Measurements from ENCODE around the gene RFTN1.
"Not testable (repeated sequence)": the region's sequence is repeated elsewhere in the genome, so short reads cannot be mapped to it uniquely, and the experiment has no call there.

Gene RFTN1

GRCh38 chr3:16330351-16330750, 183.1 kb downstream of the RFTN1 start:
- no peak for DNase-seq (ENCODE audit: low read depth in 2 of 2)

GRCh38 chr3:16329826-16330129, 183.7 kb downstream of the RFTN1 start:
- no peak for DNase-seq (ENCODE audit: low read depth in 2 of 2)

GRCh38 chr3:16329036-16329825, 184.3 kb downstream of the RFTN1 start:
- DNase-seq (ENCODE audit: low read depth in 2 of 2): no peak

- no peak for DNase-seq (ENCODE audit: low read depth in 2 of 2)
Measured at GRCh38 chr3:16328124-16328523, 185.4 kb downstream of the RFTN1 start.

GRCh38 chr3:16326724-16327349, 186.7 kb downstream of the RFTN1 start:
- no peak for DNase-seq (ENCODE audit: low read depth in 2 of 2)

GRCh38 chr3:16325850-16326249, 187.6 kb downstream of the RFTN1 start:
- no peak for DNase-seq (ENCODE audit: low read depth in 2 of 2)

- no peak for DNase-seq (ENCODE audit: low read depth in 2 of 2)
Measured at GRCh38 chr3:16323737-16324136, 189.8 kb downstream of the RFTN1 start.

- no peak for DNase-seq (ENCODE audit: low read depth in 2 of 2)
Measured at GRCh38 chr3:16322189-16322588, 191.3 kb downstream of the RFTN1 start.

GRCh38 chr3:16320711-16321110, 192.8 kb downstream of the RFTN1 start:
- DNase-seq (ENCODE audit: low read depth in 2 of 2): no peak

GRCh38 chr3:16319723-16320122, 193.8 kb downstream of the RFTN1 start:
- no peak for DNase-seq (ENCODE audit: low read depth in 2 of 2)

- peak; percentile 65 to 70 for DNase-seq (ENCODE audit: low read depth in 2 of 2)
Measured at GRCh38 chr3:16319307-16319706, 194.2 kb downstream of the RFTN1 start.

GRCh38 chr3:16318176-16318575, 195.3 kb downstream of the RFTN1 start:
- no peak for DNase-seq (ENCODE audit: low read depth in 2 of 2)

GRCh38 chr3:16317561-16317945, 195.9 kb downstream of the RFTN1 start:
- DNase-seq (ENCODE audit: low read depth in 2 of 2): no peak

- DNase-seq (ENCODE audit: low read depth in 2 of 2): no peak
Measured at GRCh38 chr3:16316847-16317560, 196.5 kb downstream of the RFTN1 start.

GRCh38 chr3:16316396-16316795, 197.1 kb downstream of the RFTN1 start:
- DNase-seq (ENCODE audit: low read depth in 2 of 2): no peak

GRCh38 chr3:16315623-16316022, 197.9 kb downstream of the RFTN1 start:
- no peak for DNase-seq (ENCODE audit: low read depth in 2 of 2)

GRCh38 chr3:16313886-16314645, 199.4 kb downstream of the RFTN1 start:
- no peak for DNase-seq (ENCODE audit: low read depth in 2 of 2)

GRCh38 chr3:16311960-16312451, 201.5 kb downstream of the RFTN1 start:
- no peak for DNase-seq (ENCODE audit: low read depth in 2 of 2)

GRCh38 chr3:16310486-16310885, 203.0 kb downstream of the RFTN1 start:
- DNase-seq (ENCODE audit: low read depth in 2 of 2): not testable (repeated sequence)

GRCh38 chr3:16309558-16309957, 203.9 kb downstream of the RFTN1 start:
- DNase-seq (ENCODE audit: low read depth in 2 of 2): no peak

- no peak for DNase-seq (ENCODE audit: low read depth in 2 of 2)
Measured at GRCh38 chr3:16308727-16309126, 204.8 kb downstream of the RFTN1 start.

Measured in stimulated activated CD4-positive, alpha-beta T cell treated with anti-CD3 and anti-CD28 coated beads, Interleukin-1b, Interleukin-23, amount 100 ng/mL, for 1 hour (primary cell).